HepG2 (cell line): ENCODE results near the gene RNASE4. TPM values are rescaled to one million over a fixed set of nuclear protein-coding genes. Genes with fewer than 3 reads are reported as not detected.

Experiments used
- ATAC-seq: fragments of 200-7000 bp; cut with Tn5 transposase; 3 replicates; pipeline ENCODE4 v1.9.1; 2020; ENCODE audit warnings: mild to moderate bottlenecking, moderate library complexity
- BruUV-seq: library from RNA; stranded (reverse); fragments of 400-500 nt; replicated peaks from 2 replicates; lab custom pipeline; 2021; lab: Mats Ljungman, UMichigan
- CTCF ChIA-PET: fragments of 300-600 bp; formaldehyde crosslinking; extraction: SDS; loops from one replicate; lab custom pipeline; 2021; ENCODE audit warnings: low total read pairs, inconsistent platforms, low intra/inter-chr PET ratio; lab: Yijun Ruan, JAX
- POLR2A ChIA-PET: fragments of 350-600 bp; sonication (Branson Sonifier 250); formaldehyde crosslinking; loops from one replicate; lab custom pipeline; 2020; ENCODE audit warnings: antibody characterized with exemption, inconsistent platforms; lab: Yijun Ruan, JAX
- DNase-seq: peaks from one replicate; pipeline ENCODE4 v3.0.0-alpha.2; 2015; ENCODE audit warnings: low spot score
- FAIRE-seq: peaks from 3 replicates; lab custom pipeline; 2011; peaks lifted over from hg19 to GRCh38; lab: Jason Lieb, UNC
- H2AFZ ChIP-seq: one replicate; pipeline ENCODE4 v1.6.1; 2011; ENCODE audit warnings: low read length, inconsistent platforms
- H3K27ac ChIP-seq: fragments of 300-600 bp; 3 replicates; pipeline ENCODE4 v1.8.0; 2011; ENCODE audit warnings: mixed run types, mild to moderate bottlenecking, mixed read lengths, low read length, inconsistent platforms; ENCODE audit not compliant: insufficient read depth; ENCODE audit errors: extremely low read length
- H3K27me3 ChIP-seq, 2 experiments: fragments of 200-600 bp in 1 of 2; 2 replicates in 1 of 2; 3 replicates in 1 of 2; pipeline versions ENCODE4 v1.6.0 to v1.8.0; 2011; ENCODE audit warnings: low read length in 2 of 2, mild to moderate bottlenecking in 2 of 2, moderate library complexity in 2 of 2, inconsistent platforms in 1 of 2; ENCODE audit not compliant: insufficient read depth in 2 of 2, control insufficient read depth in 1 of 2
- H3K36me3 ChIP-seq, 2 experiments: fragments of 200-600 bp in 1 of 2; replicated peaks in 1 of 2; 2 replicates in 1 of 2; 3 replicates in 1 of 2; pipeline versions ENCODE4 v1.5.1 to v1.8.0; 2011; ENCODE audit warnings: low read length in 2 of 2, inconsistent platforms in 1 of 2; ENCODE audit not compliant: insufficient read depth in 2 of 2, control insufficient read depth in 1 of 2
- H3K4me1 ChIP-seq: 2 replicates; pipeline ENCODE4 v1.5.1; 2012; ENCODE audit warnings: low read length, inconsistent platforms; ENCODE audit not compliant: insufficient read depth
- H3K4me2 ChIP-seq: 2 replicates; pipeline ENCODE4 v1.6.0; 2011; ENCODE audit warnings: low read depth, low read length, inconsistent platforms
- H3K4me3 ChIP-seq, 3 experiments: fragments of 200-600 bp in 1 of 3; sonication (generic), shearing (Covaris generic) in 1 of 3; replicated peaks in 1 of 3; 2 replicates each; pipeline ENCODE4 v1.5.1; 2011 to 2016; ENCODE audit warnings: low read length in 3 of 3, inconsistent platforms in 2 of 3, low read depth in 2 of 3, mild to moderate bottlenecking in 2 of 3, control low read depth in 1 of 3, mixed read lengths in 1 of 3; ENCODE audit not compliant: insufficient read depth in 1 of 3
- H3K79me2 ChIP-seq: one replicate; pipeline ENCODE4 v1.6.1; 2011; ENCODE audit warnings: low read length, inconsistent platforms; ENCODE audit not compliant: insufficient read depth
- H3K9ac ChIP-seq: 2 replicates; pipeline ENCODE4 v1.6.0; 2011; ENCODE audit warnings: mild to moderate bottlenecking, low read depth, low read length, inconsistent platforms; ENCODE audit not compliant: insufficient read depth
- H3K9me3 ChIP-seq: 2 replicates; pipeline ENCODE4 v1.5.1; 2012; ENCODE audit warnings: mild to moderate bottlenecking, low read length
- H4K20me1 ChIP-seq: 2 replicates; pipeline ENCODE4 v1.6.0; 2011; ENCODE audit warnings: inconsistent platforms, mild to moderate bottlenecking, low read length, moderate library complexity; ENCODE audit not compliant: insufficient read depth
- EHMT2 ChIP-seq: fragments of 200-600 bp; sonication (generic); IDR thresholded peaks from 2 replicates; pipeline ENCODE4 v1.7.0; 2017; ENCODE audit warnings: antibody characterized with exemption, low read depth, low read length, borderline replicate concordance
- FOXJ3 ChIP-seq: sonication (generic); formaldehyde crosslinking; IDR thresholded peaks from 2 replicates; pipeline ENCODE4 v1.4.0; 2020; ENCODE audit warnings: missing genetic modification reagents, mild to moderate bottlenecking, borderline replicate concordance
- FOXP4 ChIP-seq: sonication (generic); formaldehyde crosslinking; IDR thresholded peaks from 2 replicates; pipeline ENCODE4 v1.4.0; 2020; ENCODE audit warnings: missing genetic modification reagents
- GFI1 ChIP-seq: sonication (generic); formaldehyde crosslinking; IDR thresholded peaks from 2 replicates; pipeline ENCODE4 v1.5.0; 2020; ENCODE audit warnings: missing genetic modification reagents, mild to moderate bottlenecking, borderline replicate concordance
- KDM6A ChIP-seq: IDR thresholded peaks from 2 replicates; pipeline ENCODE4 v1.6.1; 2016; ENCODE audit warnings: low read depth
- MATR3 ChIP-seq: sonication (generic); formaldehyde crosslinking; IDR thresholded peaks from 2 replicates; pipeline ENCODE4 v1.4.0; 2020; ENCODE audit warnings: missing genetic modification reagents
- NFRKB ChIP-seq: fragments of 450-650 bp; IDR thresholded peaks from 2 replicates; pipeline ENCODE4 v1.6.1; 2017
- PHB2 ChIP-seq: fragments of 450-650 bp; IDR thresholded peaks from 2 replicates; pipeline ENCODE4 v1.6.1; 2018; ENCODE audit not compliant: partially characterized antibody
- PHF20 ChIP-seq: sonication (generic); formaldehyde crosslinking; IDR thresholded peaks from 2 replicates; pipeline ENCODE4 v1.5.0; 2020; ENCODE audit warnings: mild to moderate bottlenecking, missing genetic modification reagents
- SP5 ChIP-seq: IDR thresholded peaks from 2 replicates; pipeline ENCODE4 v1.6.1; 2016; ENCODE audit warnings: low read depth, borderline replicate concordance
- SRY ChIP-seq: sonication (generic); formaldehyde crosslinking; IDR thresholded peaks from 2 replicates; pipeline ENCODE4 v1.8.0; 2022; ENCODE audit warnings: mild to moderate bottlenecking, missing genetic modification reagents
- TBX2 ChIP-seq: sonication (generic); formaldehyde crosslinking; IDR thresholded peaks from 2 replicates; pipeline ENCODE4 v1.5.0; 2020; ENCODE audit warnings: missing genetic modification reagents, mild to moderate bottlenecking, borderline replicate concordance
- THYN1 ChIP-seq: sonication (generic); formaldehyde crosslinking; IDR thresholded peaks from 2 replicates; pipeline ENCODE4 v1.8.1; 2023; ENCODE audit warnings: low read depth, mild to moderate bottlenecking, moderate library complexity, missing genetic modification reagents, borderline replicate concordance
- U2AF2 ChIP-seq: fragments of 200-400 bp; formaldehyde crosslinking; IDR thresholded peaks from 2 replicates; pipeline ENCODE4 v1.6.1; 2017; ENCODE audit warnings: low read depth, mild to moderate bottlenecking, low read length
- ZFYVE20 ChIP-seq: sonication (generic); formaldehyde crosslinking; IDR thresholded peaks from 2 replicates; pipeline ENCODE4 v1.8.0; 2023; ENCODE audit warnings: low read depth, mild to moderate bottlenecking, moderate library complexity, missing genetic modification reagents, borderline replicate concordance
- ZNF12 ChIP-seq: sonication (generic); formaldehyde crosslinking; IDR thresholded peaks from 2 replicates; pipeline ENCODE4 v1.5.0; 2020; ENCODE audit warnings: missing genetic modification reagents
- ZNF138 ChIP-seq: sonication (generic); formaldehyde crosslinking; IDR thresholded peaks from 2 replicates; pipeline ENCODE4 v1.5.0; 2020; ENCODE audit warnings: mild to moderate bottlenecking, low read depth, missing genetic modification reagents
- ZNF160 ChIP-seq: sonication (generic); formaldehyde crosslinking; IDR thresholded peaks from 2 replicates; pipeline ENCODE4 v1.8.0; 2022; ENCODE audit warnings: mild to moderate bottlenecking, inconsistent platforms, missing genetic modification reagents
- ZNF260 ChIP-seq: sonication (generic); formaldehyde crosslinking; IDR thresholded peaks from 2 replicates; pipeline ENCODE4 v1.4.0; 2020; ENCODE audit warnings: missing genetic modification reagents, low read depth, mild to moderate bottlenecking, borderline replicate concordance
- ZNF331 ChIP-seq: sonication (generic); formaldehyde crosslinking; IDR thresholded peaks from 2 replicates; pipeline ENCODE4 v1.4.0; 2020; ENCODE audit warnings: missing genetic modification reagents
- ZNF713 ChIP-seq: sonication (generic); formaldehyde crosslinking; IDR thresholded peaks from 2 replicates; pipeline ENCODE4 v1.4.0; 2020; ENCODE audit warnings: mild to moderate bottlenecking, missing genetic modification reagents
- WGBS: methylation state at CpG from one replicate; pipeline ENCODE4 v1.1.6; 2017; ENCODE audit warnings: low lambda C conversion rate; 5-methylcytosine and 5-hydroxymethylcytosine counted together
- in situ Hi-C: cut with HindIII; loops from 2 replicates; pipeline ENCODE4 v1.10.0; 2017; ENCODE audit warnings: low pct_unique_long_range_greater_than_20kb; ENCODE audit not compliant: extremely low pct_ligation_motif_present
- intact Hi-C: fragments of 100-400 bp; cut with micrococcal nuclease; formaldehyde crosslinking; loops from one replicate; pipeline ENCODE4 v1.10.0; 2022; ENCODE audit not compliant: unreplicated experiment
- polyA plus RNA-seq, 8 experiments: library from polyadenylated mRNA; depleted of rRNA in 3 of 8; stranded (reverse) in 7 of 8; unstranded in 1 of 8; fragments of >200 nt; fragmentation: Illumina TruSeq in 4 of 8; extraction: Trizol in 4 of 8; gene quantifications; 2 replicates each; pipeline versions ENCODE4 v1.2.1 to v1.2.3, GENCODE V29; 2011 to 2016; ENCODE audit warnings: low read depth in 4 of 8, missing spikeins in 1 of 8, mixed read lengths in 1 of 8; ENCODE audit not compliant: insufficient read depth in 1 of 8
- total RNA-seq, 5 experiments: library from RNA; depleted of rRNA; stranded (reverse); fragments of >200 nt; fragmentation: Illumina TruSeq; extraction: Trizol; gene quantifications; 2 replicates each; pipeline ENCODE4 v1.2.3, GENCODE V29; 2016; ENCODE audit warnings: low read depth in 1 of 5

RNASE4 gene
- total and polyA plus RNA-seq, 2 of the 13 experiments (the other 11 are each of a cell fraction or from before 2014, with no cell fraction given) = 109 to 983 TPM

- 0 out of 2 replicates have a peak, but pooled peaks have one; percentile 67 for TF ChIP-seq SRY (CRISPR knock-in tag)
- TF ChIP-seq, all 625 proteins: peak for 237
These were observed 2.8 kb upstream of the RNASE4 start (continued) for GRCh38 chr14:20681348-20682126.

GRCh38 chr14:20682127-20682434 is 2.3 kb upstream of the RNASE4 start:
- ChIA-PET POLR2A (interaction anchor here (0.7 to 8.9 kb wide), 17 partner anchors 8 to 795 kb away, joined by 3 to 141 read pairs (median 9); partner anchors contain the start of genes ANG, PARP2, PIP4P1 and PNP), CTCF (interaction anchor here (1.3 to 1.4 kb wide), 2 partner anchors 19 to 73 kb away, joined by 3 read pairs; no protein-coding TSS in a partner anchor)
- Histone ChIP-seq H3K36me3 (no peaks in the 10 kb centered on the region), H3K27me3 (peaks cover 0 to 5% of the 10 kb centered on the region in 2 experiments; a peak in 1 of 5 replicates), H3K9me3 (no peaks in the 10 kb centered on the region), H3K79me2 (peaks cover 19% of the 10 kb centered on the region), H3K4me2 (peak overlapping the region; percentile 96), H3K4me3 (peak overlapping the region; percentile 83 to 89 (median 89)), H3K4me1 (peaks cover 17% of the 10 kb centered on the region), H4K20me1 (no peaks in the 10 kb centered on the region), H2AFZ (no peak overlapping the region), H3K9ac (peak overlapping the region; percentile 95), H3K27ac (peak overlapping the region; percentile 97)
- WGBS = 1% methylated on average over 11 of the region's 11 CpGs
- TSS peak; percentile 61 for BruUV-seq
- FAIRE-seq = no peak
- no peak for DNase-seq
- in situ Hi-C loops = loop anchor here (5.0 to 10.0 kb wide), 3 partner anchors 50 to 357 kb away; partner anchors contain the start of gene PIP4P1
- intact Hi-C loops = loop anchor here (1.0 to 5.0 kb wide), 3 partner anchors 49 to 375 kb away; partner anchors contain the start of genes PNP and RNASE8
- ATAC-seq = no peak
- no peak for TF ChIP-seq FOXJ3 (CRISPR knock-in tag)
- TF ChIP-seq ZNF138 (CRISPR knock-in tag) = no peak
- no peak for TF ChIP-seq ZNF713 (CRISPR knock-in tag)
- no peak for TF ChIP-seq U2AF2
- TF ChIP-seq ZNF12 (CRISPR knock-in tag) = peak; percentile 38; the same call in 1 of the 2 replicates
- TF ChIP-seq PHB2 = no peak
- TF ChIP-seq TBX2 (CRISPR knock-in tag) = no peak
- TF ChIP-seq ZNF160 (CRISPR knock-in tag) = no peak
- TF ChIP-seq ZFYVE20 = no peak
- no peak for TF ChIP-seq THYN1 (CRISPR knock-in tag)
- TF ChIP-seq KDM6A (CRISPR knock-in tag) = no peak
- TF ChIP-seq PHF20 = no peak
- no peak for TF ChIP-seq SP5 (CRISPR knock-in tag)
- no peak for TF ChIP-seq NFRKB
- no peak for TF ChIP-seq EHMT2
- TF ChIP-seq MATR3 (CRISPR knock-in tag) = no peak
- no peak for TF ChIP-seq ZNF331 (CRISPR knock-in tag)
- TF ChIP-seq FOXP4 (CRISPR knock-in tag) = peak; percentile 19; the same call in 1 of the 2 replicates
- TF ChIP-seq ZNF260 = no peak
- no peak for TF ChIP-seq GFI1 (CRISPR knock-in tag)
